NCI-H1048 (cell line): ENCODE measurements around the gene ERO1A.
A peak's percentile ranks its signal among the peaks of the same experiment; 100 is the strongest.

Source experiments
- DNase-seq: peaks from one replicate; lab custom pipeline; 2025; lab: John Stamatoyannopoulos, UW

The ERO1A gene

GRCh38 chr14:52694761-52695480, 437 bp downstream of the ERO1A start:
- no peak for DNase-seq

GRCh38 chr14:52693532-52693931, 1.8 kb downstream of the ERO1A start:
- DNase-seq = no peak

GRCh38 chr14:52693036-52693435, 2.3 kb downstream of the ERO1A start:
- no peak for DNase-seq

- DNase-seq = no peak
Observed at GRCh38 chr14:52692248-52692962, 3.0 kb downstream of the ERO1A start.

- DNase-seq = peak; percentile 48
Observed at GRCh38 chr14:52690983-52691760, 4.2 kb downstream of the ERO1A start.

GRCh38 chr14:52686176-52686575, 9.2 kb downstream of the ERO1A start:
- no peak for DNase-seq

- DNase-seq = no peak
Observed at GRCh38 chr14:52683985-52684520, 11.3 kb downstream of the ERO1A start.

GRCh38 chr14:52678591-52678990, 16.8 kb downstream of the ERO1A start:
- no peak for DNase-seq

GRCh38 chr14:52663850-52664249, 31.5 kb downstream of the ERO1A start:
- no peak for DNase-seq

- no peak for DNase-seq
Observed at GRCh38 chr14:52661314-52661713, 34.0 kb downstream of the ERO1A start.

GRCh38 chr14:52660832-52661231, 34.5 kb downstream of the ERO1A start:
- no peak for DNase-seq

GRCh38 chr14:52660325-52660724, 35.0 kb downstream of the ERO1A start:
- no peak for DNase-seq

GRCh38 chr14:52656905-52657304, 38.5 kb downstream of the ERO1A start:
- DNase-seq = no peak

- DNase-seq = no peak
Observed at GRCh38 chr14:52650774-52651173, 44.6 kb downstream of the ERO1A start.

- no peak for DNase-seq
Observed at GRCh38 chr14:52649511-52649910, 45.8 kb downstream of the ERO1A start.

GRCh38 chr14:52641745-52642144, 53.6 kb downstream of the ERO1A start:
- no peak for DNase-seq

- DNase-seq = no peak
Observed at GRCh38 chr14:52640137-52640536, 55.2 kb downstream of the ERO1A start.

- DNase-seq = no peak
Observed at GRCh38 chr14:52619687-52620086, 75.7 kb downstream of the ERO1A start.

- DNase-seq = no peak
Observed at GRCh38 chr14:52618602-52619001, 76.8 kb downstream of the ERO1A start.

GRCh38 chr14:52610187-52610586, 85.2 kb downstream of the ERO1A start:
- DNase-seq = no peak

- DNase-seq = no peak
Observed at GRCh38 chr14:52609445-52610044, 85.8 kb downstream of the ERO1A start.

- no peak for DNase-seq
Observed at GRCh38 chr14:52607061-52607460, 88.3 kb downstream of the ERO1A start.
